Esophagus mucosa (tissue), 1 donor: ENCODE measurements around the gene METRN. TPM values are rescaled to one million over a fixed set of nuclear protein-coding genes. Genes with fewer than 3 reads are reported as not detected.

Source experiments
- ATAC-seq: fragments of 200-7000 bp; cut with Tn5 transposase; one replicate; pipeline ENCODE4 v1.9.1; 2020
- total RNA-seq: library from RNA; stranded (reverse); gene quantifications from one replicate; pipeline ENCODE4 v1.2.4, GENCODE V29; 2023
- donor health status: DM: yes; HTN: yes; CAD: no.

The METRN gene
- total RNA-seq, 1 donor from 2014 or later = 9.6 TPM

- ATAC-seq = no peak
Measured at GRCh38 chr16:678209-678857, 36.6 kb upstream of the METRN start.

GRCh38 chr16:678858-679813 lies 35.8 kb upstream of the METRN start:
- ATAC-seq = no peak

- peak; percentile 60 for ATAC-seq
Measured at GRCh38 chr16:679814-680624, 34.9 kb upstream of the METRN start, which contains the start of gene STUB1. STUB1 (plus strand) TSS chr16:680410; CDS start chr16:680526, 116 bp downstream.

- no peak for ATAC-seq
Measured at GRCh38 chr16:680625-680945, 34.3 kb upstream of the METRN start.

DNA sequence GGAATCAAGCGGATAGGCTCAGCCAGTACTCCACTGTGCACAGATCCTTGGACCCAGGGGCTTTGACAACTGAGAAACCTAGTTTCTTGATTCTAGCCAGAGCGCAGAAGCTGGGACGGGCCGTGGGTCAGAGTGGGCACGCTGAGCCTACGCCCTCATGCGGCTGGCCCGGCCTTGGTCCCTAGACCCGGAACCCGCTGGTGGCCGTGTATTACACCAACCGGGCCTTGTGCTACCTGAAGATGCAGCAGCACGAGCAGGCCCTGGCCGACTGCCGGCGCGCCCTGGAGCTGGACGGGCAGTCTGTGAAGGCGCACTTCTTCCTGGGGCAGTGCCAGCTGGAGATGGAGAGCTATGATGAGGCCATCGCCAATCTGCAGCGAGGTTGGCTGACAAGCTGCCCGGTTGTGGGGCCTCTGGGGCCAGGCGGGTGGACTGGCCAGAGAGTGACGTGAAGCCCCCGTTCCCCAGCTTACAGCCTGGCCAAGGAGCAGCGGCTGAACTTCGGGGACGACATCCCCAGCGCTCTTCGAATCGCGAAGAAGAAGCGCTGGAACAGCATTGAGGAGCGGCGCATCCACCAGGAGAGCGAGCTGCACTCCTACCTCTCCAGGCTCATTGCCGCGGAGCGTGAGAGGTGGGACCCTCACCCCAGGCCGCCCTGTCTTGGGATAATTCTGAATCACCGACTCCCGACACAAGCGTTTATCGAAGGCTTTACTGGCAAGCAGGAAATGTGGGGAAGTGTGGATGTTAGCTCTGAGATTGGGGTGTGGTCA lies 33.8 kb upstream of the METRN start:
- ATAC-seq = no peak

GRCh38 chr16:681746-682427 lies 33.0 kb upstream of the METRN start:
- ATAC-seq = no peak

GRCh38 chr16:682493-683395 lies 32.2 kb upstream of the METRN start:
- no peak for ATAC-seq

GRCh38 chr16:683396-684070 lies 31.4 kb upstream of the METRN start:
- ATAC-seq = peak; percentile 0

- ATAC-seq = peak; percentile 69
Measured at GRCh38 chr16:684071-684794, 30.7 kb upstream of the METRN start, which contains the start of gene JMJD8. JMJD8 (minus strand) TSS chr16:684334; CDS start chr16:684319, 15 bp downstream.

- ATAC-seq = no peak
Measured at GRCh38 chr16:684961-685696, 29.8 kb upstream of the METRN start.

DNA sequence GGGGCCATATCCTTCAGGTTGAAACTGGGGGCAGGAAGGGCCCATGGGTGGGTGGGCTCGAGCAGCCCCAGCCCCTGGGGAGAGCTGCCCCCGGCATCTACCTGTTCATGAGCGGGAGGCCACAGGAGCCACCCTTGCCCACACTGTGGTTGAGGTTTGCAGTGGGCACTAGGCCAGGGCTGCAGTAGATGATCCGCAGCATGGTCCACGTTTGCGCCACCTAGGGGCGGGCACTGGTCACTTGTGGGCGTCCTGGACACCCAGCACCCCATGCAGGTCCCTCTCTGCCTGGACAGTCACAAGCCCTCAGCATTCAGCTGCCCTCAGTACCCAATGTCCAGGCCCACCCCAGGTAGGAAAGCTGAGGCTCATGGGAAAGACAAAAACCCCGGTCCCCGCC lies 29.0 kb upstream of the METRN start:
- no peak for ATAC-seq

- ATAC-seq = no peak
Measured at GRCh38 chr16:686459-687260, 28.3 kb upstream of the METRN start.

- no peak for ATAC-seq
Measured at GRCh38 chr16:687499-687898, 27.4 kb upstream of the METRN start.

DNA sequence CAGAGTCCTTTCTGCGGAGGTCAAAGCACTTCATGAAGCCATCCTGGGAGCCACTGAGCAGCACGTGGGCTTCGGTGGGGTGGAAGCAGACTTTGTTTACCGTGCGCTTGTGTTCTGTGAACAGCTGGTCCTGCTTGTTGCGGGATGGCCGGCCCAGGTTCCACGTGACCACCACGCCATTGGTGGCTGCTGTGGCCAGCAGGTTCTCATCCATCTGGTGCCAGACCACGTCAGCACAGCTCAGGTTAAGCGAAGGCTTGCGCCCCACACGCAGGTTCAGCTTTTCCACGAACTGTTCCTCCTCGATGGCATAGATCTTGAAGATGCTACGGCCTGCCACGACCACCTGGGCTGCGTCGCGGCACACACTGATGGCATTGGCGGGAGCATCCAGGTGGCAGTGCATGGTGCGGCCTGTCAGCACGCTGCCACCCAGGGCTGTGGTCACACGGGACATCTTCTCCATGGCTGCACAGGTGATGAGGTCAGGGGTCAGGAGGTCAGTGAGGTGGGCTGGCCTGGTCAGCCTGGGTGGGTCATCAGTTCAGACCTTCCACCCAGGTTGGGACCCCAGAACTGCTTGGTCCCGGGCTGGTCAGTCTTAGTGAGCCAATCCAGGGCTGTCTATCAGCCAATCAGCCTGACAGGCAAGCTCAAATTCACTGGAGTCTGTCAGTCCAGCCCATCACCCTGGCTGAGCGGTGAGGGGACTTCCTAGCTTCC lies 25.6 kb upstream of the METRN start:
- ATAC-seq = no peak

- peak; percentile 1 for ATAC-seq
Measured at GRCh38 chr16:691242-691641, 23.7 kb upstream of the METRN start.

GRCh38 chr16:692356-693108 lies 22.4 kb upstream of the METRN start:
- ATAC-seq = no peak
